HG03135 (cell line): ENCODE results near the gene HOXA9.
A peak's percentile ranks its signal among the peaks of the same experiment; 100 is the strongest.

Source experiments
- ATAC-seq: cut with Tn5 transposase; IDR thresholded peaks from one replicate; pipeline ENCODE4 v1.9.1; 2021; ENCODE audit warnings: mild to moderate bottlenecking, moderate library complexity; ENCODE audit not compliant: unreplicated experiment

Gene HOXA9

GRCh38 chr7:27166531-27167505 is 1.5 kb upstream of the HOXA9 start:
- no peak for ATAC-seq

DNA sequence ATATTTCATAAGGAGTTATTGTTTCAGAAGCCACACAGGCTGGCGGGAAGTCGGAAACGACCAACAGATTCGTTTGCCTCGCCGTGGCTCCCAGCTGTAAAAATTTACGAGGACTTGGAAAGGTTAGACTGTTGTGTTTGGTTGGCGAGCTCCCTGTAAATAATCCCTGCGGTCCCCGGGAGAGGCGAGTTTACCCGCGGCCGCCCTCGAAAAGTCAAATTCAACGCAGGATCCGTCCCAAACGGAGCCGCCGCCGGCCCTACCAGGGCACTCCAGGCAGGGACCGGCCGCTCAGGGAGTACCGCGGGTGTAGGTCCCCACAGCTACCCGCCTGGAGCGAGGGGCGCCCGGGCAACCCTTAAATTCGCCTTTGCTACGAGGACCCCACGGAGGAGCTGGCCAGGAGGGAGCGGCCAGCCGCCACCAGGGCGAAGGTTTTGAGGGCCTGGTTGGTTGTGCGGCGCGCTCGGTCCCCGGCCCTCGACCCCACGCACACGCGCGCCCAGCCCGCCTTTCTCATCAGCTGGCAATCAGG is 726 bp upstream of the HOXA9 start:
- no peak for ATAC-seq

DNA sequence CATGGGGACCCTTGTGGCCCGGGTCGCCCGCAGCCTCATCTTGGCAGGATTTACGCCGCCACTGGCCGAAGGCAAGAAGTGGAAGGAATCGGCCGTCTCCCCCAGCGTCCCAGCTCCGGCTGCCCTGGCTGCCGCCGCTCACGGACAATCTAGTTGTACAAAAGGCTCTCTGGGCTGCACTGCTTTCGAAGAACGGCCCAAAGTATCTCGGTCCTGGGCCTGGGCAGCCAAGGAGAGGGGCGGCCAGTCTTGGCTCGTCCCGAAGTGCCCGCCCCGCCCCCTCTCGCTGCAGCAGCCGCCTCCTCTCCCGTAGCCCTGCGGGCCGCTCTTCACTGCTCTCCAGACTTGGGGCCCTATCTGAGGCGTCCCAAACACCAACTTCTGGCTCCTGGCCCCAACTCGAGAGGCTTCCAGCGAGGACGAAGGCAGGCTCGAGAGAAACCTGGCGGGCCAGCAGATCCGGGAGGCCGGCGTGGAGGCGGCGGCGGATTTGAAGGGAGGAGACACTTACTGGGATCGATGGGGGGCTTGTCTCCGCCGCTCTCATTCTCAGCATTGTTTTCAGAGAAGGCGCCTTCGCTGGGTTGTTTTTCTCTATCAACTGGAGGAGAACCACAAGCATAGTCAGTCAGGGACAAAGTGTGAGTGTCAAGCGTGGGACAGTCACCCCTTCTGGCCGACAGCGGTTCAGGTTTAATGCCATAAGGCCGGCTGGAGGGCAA is 809 bp downstream of the HOXA9 start:
- ATAC-seq, result no peak

DNA sequence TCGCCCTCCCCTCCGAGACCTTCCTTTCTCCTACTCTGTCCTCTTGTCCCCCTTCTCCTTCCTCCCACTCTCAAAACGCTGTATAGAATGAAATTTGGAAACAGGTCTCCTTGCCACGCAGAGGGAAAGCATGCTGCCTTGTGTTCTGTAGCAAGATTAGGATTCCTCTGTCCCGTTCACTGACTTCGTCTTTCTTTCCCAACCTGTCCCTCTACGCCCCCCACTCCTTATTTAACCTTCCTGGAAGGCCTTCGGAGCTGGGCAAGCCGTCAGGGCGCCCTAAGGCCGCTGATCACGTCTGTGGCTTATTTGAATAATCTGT is 1.3 kb downstream of the HOXA9 start:
- no peak for ATAC-seq

DNA sequence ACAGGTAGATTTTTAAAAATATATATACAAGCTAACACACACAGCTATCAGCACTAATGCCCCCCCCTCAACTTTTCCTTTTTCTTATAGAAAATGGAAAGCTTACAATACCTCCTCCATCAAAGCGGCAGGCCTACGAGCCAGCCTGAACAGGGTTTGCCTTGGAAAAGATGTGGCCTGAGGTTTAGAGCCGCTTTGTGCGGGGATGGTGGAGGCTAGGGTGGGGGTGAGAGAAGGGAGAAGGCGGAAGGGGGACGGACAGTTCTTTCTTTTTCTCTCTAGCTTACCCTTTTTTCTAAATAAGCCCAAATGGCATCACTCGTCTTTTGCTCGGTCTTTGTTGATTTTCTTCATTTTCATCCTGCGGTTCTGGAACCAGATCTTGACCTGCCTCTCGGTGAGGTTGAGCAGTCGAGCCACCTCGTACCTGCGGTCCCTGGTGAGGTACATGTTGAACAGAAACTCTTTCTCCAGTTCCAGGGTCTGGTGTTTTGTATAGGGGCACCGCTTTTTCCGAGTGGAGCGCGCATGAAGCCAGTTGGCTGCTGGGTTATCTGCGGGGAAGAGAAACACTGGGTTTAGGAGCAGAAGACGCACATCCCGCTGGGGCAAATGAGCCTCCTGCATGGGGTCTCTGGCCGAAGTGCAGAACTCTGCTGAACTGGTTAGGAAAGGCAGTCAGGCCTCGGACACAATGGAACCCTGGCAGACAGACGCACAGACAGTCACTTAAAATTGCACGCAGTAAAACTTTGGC is 1.9 kb downstream of the HOXA9 start:
- ATAC-seq, result no peak

GRCh38 chr7:27162561-27163287 is 2.6 kb downstream of the HOXA9 start:
- no peak for ATAC-seq

GRCh38 chr7:27161721-27162560 is 3.4 kb downstream of the HOXA9 start:
- no peak for ATAC-seq

- no peak for ATAC-seq
Measured at GRCh38 chr7:27161214-27161720, 4.1 kb downstream of the HOXA9 start.

DNA sequence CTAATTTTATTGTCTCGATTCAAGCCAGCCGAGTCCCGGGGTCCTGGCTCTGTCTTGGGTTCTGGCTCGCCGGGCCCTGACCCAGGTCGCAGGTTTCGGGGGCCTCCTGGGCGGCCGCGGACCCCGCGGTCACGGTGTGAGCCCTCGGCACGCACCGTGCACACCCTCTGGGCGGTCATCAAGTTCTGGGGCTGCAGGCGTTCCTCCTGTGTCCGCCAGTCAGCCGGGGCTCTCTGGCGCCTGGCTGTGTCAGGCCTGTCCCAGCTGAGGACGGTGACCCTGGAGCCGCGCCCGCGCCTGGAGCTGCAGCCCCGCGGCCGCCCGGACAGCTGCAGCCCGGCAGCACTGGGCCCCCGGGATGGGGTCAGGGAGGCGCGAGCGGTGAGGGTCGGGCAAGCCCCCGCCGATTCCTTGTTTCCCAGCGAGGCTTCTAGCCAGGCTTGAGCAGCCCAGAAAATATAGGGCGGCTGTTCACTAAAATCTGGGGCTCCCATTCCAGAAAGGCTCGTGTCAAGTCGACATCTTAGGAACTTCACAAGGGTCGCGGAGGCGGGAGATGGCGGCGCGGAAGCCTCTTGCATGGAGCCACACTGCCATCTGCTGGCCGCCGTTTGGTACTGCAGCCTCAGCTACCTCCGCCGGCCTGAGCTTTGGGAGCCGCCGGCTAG is 4.7 kb downstream of the HOXA9 start:
- ATAC-seq, result peak; percentile 53

GRCh38 chr7:27160145-27160545 is 5.2 kb downstream of the HOXA9 start:
- ATAC-seq, result no peak

GRCh38 chr7:27159266-27160144 is 5.8 kb downstream of the HOXA9 start:
- no peak for ATAC-seq

DNA sequence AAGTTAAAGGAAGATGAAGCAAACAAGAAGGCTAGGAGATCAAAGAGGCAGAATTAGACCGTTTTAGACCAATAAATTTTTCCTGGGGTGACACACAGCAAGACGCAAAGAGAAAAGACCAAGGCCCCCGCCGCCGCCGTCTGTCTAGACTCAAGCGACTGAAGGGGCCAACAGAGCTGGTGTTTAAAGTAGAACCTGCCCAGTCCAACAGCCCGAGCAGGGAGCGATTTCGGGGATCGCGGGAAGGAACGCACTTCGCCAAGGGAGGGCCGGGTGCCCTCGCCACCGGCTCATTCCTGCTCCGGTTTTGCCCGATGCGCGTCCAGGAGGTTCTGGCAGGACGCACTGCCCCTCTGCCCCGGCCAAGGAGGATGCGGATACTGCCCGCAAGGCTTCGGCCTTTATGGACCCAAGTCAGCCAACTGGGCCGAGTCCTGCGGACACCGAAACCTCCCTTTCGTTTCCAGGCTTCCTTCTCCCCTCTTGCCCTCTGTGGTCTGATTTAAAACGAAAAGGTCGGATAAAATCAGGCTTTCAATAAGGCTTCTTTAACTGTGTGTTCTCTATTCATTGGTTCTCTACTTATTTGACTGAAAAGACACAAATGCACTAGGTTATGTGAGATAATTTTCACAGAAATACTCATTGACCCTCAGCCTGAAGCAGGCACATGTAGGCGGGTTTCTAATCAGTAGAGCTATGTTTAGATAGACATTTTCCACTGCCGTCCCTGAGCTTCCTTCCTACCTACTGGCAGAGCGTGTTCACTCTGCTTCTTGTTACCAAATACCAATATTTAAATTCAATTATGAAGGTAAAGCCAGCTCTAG is 6.7 kb downstream of the HOXA9 start:
- no peak for ATAC-seq

- ATAC-seq, result no peak
Measured at GRCh38 chr7:27157702-27158431, 7.5 kb downstream of the HOXA9 start.

GRCh38 chr7:27156916-27157701 is 8.2 kb downstream of the HOXA9 start:
- ATAC-seq, result no peak

DNA sequence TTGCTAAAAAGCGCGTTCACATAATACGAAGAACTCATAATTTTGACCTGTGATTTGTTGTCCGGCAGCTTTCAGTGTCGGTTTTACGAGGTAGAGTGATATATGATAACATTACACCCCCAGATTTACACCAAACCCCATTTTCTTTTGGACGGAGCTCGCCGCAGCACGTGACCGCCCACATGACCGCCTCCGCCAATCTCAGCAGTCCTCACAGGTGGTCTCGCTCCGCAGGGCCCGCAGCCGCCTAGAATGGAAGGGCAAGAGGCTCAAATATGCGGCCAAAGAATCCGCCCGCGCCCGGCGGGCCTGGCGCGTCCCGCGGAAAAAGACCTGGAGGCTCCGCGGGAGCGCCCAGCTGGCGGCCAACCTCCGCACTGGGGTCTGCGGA is 8.8 kb downstream of the HOXA9 start, which contains the start of gene HOXA7:
TSS of gene HOXA7 (minus strand) at position 168 of the 391 bp plus-strand sequence. CDS start at position 38, 130 bp downstream.
- no peak for ATAC-seq
